Stimulated activated CD8-positive, alpha-beta memory T cell treated with anti-CD3 and anti-CD28 coated beads, Interleukin-12 subunit alpha, Interleukin-12 subunit beta, amount 100 ng/mL, for 24 hours (primary cell): ENCODE data around the gene TPSB2.

Experiments used
- DNase-seq: peaks from one replicate; pipeline ENCODE4 v3.0.0-alpha.2; 2020; ENCODE audit errors: extremely low read depth

TPSB2 gene

DNA sequence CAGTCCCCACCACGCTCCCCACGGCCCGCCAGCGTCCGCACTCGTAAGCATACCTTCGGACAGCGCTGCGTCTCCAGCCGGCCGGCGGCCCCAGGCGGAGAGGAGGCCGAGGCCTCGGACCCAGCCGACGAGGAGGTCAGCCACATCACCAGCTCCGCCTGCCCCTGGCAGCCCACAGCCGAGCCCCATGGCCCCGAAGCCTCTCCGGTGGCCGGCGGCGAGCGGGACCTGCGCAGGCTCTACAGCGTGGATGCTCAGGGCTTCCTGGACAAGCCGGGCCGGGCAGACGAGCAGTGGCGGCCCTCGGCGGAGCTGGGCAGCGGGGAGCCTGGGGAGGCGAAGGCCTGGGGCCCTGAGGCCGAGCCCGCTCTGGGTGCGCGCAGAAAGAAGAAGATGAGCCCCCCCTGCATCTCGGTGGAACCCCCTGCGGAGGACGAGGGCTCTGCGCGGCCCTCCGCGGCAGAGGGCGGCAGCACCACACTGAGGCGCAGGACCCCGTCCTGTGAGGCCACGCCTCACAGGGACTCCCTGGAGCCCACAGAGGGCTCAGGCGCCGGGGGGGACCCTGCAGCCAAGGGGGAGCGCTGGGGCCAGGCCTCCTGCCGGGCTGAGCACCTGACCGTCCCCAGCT is 9.8 kb downstream of the TPSB2 start:
- DNase-seq, result no peak

DNA sequence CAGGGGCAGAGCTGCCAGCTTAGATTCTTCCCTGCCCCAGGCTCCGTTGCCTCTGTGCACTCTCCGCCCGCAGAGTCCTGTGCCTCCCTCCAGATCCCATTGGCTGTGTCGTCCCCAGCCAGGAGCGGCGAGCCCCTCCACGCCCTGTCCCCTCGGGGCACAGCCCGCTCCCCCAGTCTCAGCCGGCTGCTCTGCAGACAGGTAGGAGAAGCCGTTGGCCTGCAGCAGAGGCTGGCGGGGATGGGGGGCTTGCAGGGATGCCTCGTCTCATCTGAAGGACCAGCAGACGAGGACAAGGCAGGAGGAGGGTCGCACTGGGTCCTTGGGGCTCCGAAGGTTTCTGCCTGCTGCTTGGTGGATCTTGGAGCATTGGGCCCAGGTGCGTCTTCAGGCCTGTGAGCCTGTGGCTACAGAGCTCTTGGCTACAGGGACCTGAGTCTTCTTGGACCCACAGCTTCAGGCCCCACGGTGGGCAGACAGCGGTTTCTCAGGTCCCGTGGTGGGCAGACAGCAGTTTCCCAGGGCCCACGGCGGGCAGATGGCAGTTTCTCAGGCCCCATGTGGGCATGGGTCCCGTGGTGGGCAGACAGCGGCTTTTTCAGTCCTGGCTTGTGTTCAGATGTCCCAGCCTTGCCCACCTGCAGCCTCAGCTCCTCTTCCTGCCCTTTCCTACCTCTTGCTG is 10.9 kb downstream of the TPSB2 start:
- DNase-seq, result no peak

DNA sequence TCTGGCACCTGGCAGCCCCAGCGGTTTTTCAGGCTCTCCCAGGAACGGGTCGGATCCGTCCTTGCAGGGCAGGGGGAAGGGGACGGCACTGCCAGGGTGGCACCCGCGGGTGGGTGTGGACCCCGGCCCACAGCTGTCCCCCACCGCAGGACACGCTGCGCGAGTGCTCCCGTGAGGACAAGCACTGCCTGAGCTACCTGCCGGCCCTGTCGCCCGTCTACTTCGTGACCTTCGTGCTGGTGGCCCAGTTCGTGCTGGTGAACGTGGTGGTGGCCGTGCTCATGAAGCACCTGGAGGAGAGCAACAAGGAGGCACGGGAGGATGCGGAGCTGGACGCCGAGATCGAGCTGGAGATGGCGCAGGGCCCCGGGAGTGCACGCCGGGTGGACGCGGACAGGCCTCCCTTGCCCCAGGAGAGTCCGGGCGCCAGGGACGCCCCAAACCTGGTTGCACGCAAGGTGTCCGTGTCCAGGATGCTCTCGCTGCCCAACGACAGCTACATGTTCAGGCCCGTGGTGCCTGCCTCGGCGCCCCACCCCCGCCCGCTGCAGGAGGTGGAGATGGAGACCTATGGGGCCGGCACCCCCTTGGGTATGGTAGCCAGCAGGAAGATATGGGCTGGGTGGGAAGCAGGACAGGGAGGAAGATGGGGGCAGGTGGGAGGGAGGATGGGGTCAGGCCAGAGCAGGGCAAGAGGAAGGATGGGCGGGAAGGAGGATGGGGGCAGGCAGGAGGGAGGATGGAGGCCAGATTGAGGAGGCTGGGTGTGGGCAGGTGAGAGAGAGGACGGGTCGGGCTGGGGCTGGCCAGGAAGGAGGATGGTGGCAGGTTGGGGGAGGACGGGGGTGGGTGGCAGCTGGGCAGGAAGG is 11.7 kb downstream of the TPSB2 start:
- DNase-seq, result no peak

DNA sequence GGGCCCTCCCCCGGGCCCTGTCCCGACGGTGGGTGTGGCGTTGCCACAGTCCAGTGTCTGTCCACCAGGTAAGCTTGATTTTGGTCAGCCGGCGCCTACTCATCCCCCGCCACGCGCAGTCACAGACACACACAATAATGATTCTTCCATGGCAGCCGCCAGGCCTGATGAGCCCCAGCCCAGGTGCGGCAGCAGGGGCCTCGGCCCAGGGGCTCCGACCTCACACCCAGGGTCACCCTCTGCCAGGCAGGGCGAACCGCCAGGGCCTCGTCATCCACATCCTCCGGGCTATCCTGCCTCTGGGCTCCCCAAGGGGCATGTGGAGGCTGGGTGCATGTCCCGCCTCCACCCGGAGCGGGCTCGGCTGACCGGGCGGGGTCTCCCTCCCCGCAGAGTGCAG is 12.5 kb downstream of the TPSB2 start:
- no peak for DNase-seq

DNA sequence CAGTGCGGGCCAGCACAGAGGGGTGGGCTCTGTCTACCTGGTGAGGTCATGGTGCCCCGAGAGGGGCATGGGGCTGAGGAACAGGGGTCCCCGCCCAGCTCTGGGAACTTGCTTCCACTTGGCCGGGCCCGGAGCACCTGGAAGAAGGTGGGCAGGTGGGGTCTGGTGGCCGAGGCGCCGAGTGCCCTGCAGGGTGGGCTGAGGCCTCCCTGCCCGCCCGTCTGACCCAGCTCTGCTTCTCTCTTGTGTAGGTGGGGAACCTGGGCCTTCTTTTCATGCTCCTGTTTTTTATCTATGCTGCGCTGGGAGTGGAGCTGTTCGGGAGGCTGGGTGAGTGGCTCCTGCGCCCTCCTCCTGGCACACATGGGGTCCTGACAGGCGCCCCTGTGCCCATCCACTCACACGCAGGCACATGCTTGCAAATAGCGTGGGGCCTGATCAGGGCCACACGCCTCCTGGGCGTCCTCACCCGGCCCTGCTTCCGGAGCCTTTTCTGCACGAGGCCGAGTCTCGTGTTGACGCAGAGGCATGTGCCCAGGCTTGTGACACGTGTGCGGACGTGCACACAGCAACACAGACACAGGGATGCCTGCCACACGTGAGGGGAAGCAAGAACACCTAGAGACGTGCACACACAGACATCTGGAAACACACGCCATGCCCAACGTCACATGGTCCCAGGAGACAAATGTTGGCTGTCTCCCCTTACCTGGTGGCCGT is 13.1 kb downstream of the TPSB2 start:
- DNase-seq, result no peak

DNA sequence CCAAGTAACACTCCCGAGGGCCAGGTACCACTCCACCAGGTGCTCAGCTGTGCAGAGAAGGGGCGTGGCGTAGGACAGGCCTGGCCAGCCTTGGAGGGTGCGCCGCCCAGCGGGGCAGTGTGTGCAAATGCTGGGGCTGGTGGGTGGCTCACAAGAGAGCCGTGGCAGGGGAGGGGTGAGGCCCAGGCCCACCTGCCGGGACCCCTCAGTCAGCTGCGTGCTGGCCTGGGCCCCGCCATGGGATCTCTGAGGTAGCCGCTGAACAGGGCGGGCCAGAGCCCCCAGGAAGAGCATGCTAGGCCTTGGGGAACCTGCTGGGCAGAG is 13.7 kb downstream of the TPSB2 start:
- DNase-seq, result no peak

DNA sequence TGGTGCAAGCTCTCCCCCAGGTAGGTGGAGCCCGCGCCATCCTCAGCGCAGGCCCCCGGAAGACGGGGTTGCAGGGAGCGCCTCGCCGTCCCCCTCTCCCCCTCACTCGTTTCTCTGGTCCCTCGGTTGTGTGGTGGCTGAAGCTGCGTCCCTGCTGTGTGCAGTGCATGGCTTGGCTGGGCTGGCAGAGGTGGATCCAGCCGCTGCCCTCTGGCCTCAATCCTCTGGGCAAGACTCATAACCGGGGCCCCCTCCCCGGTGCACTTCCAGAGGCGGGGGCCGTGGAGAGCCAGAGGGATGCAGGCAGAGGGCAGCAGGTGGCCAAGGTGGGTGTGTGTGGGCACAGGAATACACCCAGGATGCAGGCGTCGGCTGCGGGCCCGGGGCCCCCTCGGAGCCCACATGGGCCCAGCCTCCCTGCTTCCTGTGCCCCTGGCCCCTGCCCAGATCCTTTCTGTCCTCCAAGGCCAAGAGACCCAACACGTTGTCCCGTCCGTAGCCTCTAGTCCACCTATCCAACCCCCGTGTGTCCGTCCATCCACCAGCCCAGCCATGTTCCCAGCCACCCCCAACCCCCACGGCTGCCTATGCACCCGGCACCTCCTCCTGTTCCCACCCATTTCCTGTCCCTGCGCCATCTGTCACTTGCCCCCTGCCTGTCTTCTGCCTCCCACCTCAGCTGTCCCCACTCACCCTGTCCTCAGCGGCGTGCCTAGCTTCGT is 14.2 kb downstream of the TPSB2 start:
- DNase-seq, result no peak

DNA sequence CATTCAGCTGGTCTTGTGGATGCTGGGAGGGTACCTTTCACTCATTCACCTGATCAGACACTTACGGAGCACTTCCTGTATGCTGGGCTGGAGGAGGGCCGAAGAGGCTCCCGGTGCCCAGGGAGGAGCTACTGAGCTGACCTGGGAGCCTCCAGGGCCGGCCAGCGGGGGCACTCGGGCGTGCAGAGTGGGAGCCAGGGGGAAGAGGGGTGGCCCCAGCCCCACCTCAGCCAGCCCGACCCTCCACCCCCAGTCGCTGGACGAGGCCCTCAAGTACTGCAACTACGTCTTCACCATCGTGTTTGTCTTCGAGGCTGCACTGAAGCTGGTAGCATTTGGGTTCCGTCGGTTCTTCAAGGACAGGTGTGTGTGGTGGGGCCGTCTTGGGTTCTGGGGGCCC is 15.3 kb downstream of the TPSB2 start:
- DNase-seq, result no peak

DNA sequence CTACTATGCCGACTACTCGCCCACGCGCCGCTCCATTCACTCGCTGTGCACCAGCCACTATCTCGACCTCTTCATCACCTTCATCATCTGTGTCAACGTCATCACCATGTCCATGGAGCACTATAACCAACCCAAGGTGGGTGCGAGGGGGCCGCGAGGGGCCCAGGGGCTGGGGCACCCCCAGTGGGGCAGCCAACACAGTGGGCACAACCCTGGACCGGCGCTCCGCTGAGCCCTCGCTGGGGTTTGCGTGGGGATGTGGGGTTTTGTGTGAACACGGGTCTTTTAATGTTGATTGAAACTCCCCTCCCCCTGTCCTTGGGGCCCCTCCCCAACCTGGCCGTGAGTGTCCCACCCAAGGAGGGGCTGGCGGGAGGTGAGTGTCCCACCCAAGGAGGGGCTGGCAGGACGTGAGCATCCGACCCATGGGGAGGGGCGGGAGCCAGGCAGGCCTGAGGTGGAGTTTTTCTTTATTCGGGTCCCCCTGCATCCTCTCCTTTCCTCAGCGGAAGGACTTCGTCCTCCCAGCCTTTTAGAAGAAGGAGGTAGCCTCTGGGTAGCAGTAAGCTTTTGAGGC is 16.1 kb downstream of the TPSB2 start:
- DNase-seq, result no peak

DNA sequence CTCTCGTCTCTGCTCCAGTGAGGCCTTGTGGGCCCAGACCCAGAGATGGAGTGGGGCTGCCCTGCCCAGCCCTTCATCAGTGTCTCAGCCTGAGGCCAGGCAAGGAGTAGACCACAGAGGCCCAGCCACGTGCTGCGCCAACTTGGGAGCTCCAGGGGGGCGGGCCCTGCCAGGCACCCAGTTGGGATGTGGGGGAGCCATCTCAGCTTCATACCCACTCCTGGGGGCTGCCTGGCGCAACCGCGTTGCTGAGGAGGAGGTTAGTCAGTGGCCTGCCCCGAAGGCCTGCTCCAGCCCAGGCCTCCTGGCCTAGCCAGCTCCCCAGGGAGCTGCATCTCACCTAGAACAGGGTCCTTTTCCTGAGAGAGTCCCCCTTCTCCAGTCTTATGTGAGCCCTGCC is 16.8 kb downstream of the TPSB2 start:
- no peak for DNase-seq

DNA sequence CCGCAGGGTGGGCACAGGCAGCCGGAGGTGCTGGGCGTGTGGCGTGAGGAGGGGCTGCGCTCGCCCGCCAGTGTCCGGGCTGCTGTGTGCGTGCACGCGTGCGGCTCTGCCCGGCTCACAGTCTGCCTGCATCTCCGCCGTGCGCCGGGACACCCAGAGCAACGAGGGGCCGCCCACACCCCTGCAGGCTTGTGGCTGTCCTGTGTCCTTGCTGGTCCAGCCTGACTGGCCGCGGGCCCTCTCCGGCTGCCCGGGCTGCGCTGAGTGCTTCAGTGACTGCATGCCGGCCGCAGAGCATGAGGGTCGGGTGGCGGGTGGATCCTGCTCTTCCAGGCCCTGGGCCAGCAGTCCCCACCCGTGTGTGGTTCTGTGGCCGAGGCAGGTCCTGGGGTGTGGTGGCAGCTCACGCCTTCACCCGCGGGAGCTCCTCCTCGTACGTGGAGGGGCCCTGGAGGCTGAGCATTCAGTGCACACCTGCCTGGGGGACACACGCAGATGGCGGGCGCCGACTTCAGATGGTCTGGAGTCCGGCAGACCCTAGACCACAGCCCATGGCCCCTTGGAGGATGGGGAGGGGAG is 17.3 kb downstream of the TPSB2 start:
- no peak for DNase-seq

DNA sequence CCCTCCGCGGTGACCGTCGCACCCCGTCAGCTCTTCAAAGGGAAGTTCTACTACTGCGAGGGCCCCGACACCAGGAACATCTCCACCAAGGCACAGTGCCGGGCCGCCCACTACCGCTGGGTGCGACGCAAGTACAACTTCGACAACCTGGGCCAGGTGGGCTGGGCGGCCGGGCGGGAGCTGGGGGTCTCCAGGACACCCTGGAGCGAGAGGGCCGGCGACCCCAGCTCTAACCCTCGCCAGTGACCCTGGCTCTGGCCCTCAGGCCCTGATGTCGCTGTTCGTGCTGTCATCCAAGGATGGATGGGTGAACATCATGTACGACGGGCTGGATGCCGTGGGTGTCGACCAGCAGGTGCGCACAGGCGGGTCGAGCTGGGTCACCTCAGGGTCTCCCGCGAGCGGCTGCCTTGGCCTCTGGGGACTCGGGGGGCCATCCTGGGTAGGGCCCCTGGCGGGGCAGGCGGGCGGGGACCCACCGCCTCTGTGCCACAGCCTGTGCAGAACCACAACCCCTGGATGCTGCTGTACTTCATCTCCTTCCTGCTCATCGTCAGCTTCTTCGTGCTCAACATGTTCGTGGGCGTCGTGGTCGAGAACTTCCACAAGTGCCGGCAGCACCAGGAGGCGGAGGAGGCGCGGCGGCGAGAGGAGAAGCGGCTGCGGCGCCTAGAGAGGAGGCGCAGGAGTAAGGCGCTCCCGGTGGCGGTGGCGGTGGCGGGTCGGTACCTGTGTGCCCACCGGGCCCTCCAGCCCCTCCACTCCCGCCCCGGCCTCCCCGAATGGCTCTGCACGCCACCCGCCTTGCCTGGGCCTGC is 18.3 kb downstream of the TPSB2 start:
- DNase-seq, result no peak

DNA sequence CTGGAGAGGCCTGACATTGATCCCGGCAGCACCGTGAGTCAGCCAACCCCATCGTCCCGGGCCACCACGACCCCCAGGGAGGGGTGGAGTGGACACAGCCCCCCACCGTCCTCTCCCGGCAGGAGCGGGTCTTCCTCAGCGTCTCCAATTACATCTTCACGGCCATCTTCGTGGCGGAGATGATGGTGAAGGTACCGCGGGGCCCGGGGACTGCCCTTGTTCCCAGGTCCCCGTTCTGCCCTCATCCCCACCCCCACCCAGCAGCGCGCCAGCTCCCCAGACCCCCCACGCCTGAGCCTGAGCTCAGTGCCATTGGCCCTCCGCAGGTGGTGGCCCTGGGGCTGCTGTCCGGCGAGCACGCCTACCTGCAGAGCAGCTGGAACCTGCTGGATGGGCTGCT is 19.5 kb downstream of the TPSB2 start:
- DNase-seq, result no peak

DNA sequence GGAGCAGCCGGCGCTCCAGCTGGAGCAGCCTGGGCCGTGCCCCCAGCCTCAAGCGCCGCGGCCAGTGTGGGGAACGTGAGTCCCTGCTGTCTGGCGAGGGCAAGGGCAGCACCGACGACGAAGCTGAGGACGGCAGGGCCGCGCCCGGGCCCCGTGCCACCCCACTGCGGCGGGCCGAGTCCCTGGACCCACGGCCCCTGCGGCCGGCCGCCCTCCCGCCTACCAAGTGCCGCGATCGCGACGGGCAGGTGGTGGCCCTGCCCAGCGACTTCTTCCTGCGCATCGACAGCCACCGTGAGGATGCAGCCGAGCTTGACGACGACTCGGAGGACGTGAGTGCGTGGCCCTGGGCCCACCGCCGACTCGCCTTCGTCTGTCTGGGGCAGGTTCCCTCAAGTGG is 20.9 kb downstream of the TPSB2 start:
- no peak for DNase-seq

DNA sequence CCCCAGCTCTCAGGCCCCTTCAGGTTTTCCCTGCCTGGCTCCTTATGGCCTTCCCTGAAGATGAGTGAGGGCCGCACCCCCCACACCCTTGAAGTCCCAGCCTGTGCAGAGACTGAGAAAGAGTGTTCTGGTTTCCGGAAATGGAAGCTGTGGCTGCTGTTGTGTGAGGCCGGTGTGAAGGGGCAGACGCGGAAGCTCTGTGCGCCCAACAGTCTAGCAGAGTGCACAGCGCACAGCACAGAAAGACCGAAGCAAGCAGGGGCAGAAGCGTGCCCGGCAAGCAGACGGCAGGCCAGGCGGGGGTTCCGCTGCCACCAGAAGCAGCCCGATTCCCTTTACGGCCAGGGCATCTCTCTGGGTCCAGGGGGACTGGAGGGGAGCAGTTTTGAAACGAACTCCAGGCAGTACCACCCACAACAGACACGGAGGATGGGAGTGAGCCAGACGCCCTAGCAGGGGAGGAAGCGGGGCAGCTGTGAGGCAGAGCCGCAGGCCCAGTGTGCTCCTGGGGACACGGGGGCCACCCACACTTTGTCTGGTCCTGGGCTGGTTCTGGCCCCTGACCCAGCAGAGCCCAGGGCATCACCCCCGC is 21.6 kb downstream of the TPSB2 start:
- DNase-seq, result no peak

DNA sequence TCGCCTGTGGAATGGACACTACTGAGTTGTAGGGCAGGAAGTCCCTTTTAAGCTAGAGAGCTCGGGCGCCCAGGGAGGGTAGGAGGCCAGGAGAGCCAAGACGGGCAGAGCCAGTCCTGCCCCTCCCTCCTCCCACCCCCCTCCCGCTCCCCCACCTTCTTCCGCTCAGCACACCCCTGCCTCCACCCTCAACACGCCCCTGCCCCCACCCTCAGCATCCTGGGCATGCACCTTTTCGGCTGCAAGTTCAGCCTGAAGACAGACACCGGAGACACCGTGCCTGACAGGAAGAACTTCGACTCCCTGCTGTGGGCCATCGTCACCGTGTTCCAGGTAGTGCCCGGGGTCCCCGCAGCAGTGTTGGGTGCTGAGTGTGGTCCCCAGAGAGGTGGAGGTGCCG is 23.2 kb downstream of the TPSB2 start:
- DNase-seq, result no peak

DNA sequence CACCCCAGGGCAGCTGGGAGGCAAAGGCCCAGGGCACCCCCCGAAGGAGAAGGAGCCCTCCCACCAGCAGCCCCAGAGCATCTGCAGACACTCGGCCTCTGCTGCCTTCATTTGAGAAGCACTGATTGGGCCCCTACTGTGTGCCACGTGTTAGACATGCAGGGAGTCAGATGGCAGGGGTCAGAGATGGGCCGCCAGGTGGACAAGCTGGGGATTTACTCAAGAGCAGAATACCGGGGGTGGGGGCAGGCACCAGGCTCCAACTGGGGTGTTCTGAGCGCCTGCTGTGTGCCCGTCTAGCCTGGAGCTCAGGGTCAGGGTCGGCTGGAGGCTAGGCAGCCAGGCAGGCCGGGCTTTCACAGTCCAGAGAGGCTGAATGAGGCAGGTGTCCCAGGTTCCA is 23.7 kb downstream of the TPSB2 start:
- DNase-seq, result no peak

DNA sequence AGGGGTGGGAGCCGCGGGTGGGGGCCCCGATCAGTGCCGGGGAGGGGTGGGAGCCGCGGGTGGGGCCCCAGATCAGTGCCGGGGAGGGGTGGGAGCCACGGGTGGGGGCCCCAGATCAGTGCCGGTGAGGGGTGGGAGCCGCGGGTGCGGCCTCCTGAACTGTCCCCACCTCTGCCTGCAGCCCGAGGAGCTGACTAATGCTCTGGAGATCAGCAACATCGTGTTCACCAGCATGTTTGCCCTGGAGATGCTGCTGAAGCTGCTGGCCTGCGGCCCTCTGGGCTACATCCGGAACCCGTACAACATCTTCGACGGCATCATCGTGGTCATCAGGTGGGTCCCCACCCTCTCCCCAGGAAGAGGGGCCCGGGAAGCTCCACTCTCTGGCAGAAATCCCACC is 25.1 kb downstream of the TPSB2 start:
- DNase-seq, result no peak

DNA sequence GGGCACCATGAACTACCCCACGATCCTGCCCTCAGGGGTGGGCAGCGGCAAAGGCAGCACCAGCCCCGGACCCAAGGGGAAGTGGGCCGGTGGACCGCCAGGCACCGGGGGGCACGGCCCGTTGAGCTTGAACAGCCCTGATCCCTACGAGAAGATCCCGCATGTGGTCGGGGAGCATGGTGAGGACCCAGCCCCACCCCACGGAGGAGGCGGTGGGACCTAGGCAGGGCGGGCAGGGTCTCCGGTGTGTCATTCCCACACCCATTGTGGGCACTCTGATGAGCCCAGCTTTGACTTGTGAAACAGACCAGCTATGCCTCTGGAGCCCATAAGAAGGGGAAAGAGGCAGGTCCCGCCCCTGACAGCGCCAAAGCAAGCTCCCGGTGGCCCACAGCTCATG is 27.7 kb downstream of the TPSB2 start:
- DNase-seq, result no peak

DNA sequence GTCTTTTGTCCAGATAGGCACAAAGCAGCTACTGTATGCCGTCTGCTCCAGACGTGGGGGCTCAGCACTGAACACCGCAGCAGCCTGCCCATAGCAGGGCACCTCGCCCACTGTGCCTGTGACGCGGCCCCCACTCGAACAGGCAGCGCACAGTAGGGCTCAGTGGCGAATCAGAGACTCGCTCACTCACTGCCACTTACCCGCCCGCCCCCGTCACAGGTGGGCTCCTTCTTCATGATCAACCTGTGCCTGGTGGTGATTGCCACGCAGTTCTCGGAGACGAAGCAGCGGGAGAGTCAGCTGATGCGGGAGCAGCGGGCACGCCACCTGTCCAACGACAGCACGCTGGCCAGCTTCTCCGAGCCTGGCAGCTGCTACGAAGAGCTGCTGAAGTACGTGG is 28.5 kb downstream of the TPSB2 start:
- DNase-seq, result no peak
